GM21737 (cell line): ENCODE data around the gene GPLD1.
"Not testable (repeated sequence)": the region's sequence is repeated elsewhere in the genome, so short reads cannot be mapped to it uniquely, and the experiment has no call there.

Source experiments
- ATAC-seq: cut with Tn5 transposase; IDR thresholded peaks from one replicate; pipeline ENCODE4 v1.9.1; 2021; ENCODE audit warnings: mild to moderate bottlenecking, moderate library complexity; ENCODE audit not compliant: unreplicated experiment

The GPLD1 gene

GRCh38 chr6:24425091-24425490, 64.3 kb downstream of the GPLD1 start:
- no peak for ATAC-seq

- ATAC-seq, result no peak
These were observed 69.9 kb downstream of the GPLD1 start for GRCh38 chr6:24419526-24419925.

- no peak for ATAC-seq
These were observed 73.6 kb downstream of the GPLD1 start for GRCh38 chr6:24415753-24416152.

GRCh38 chr6:24414531-24414930, 74.8 kb downstream of the GPLD1 start:
- not testable (repeated sequence) for ATAC-seq

- ATAC-seq, result no peak
These were observed 77.1 kb downstream of the GPLD1 start for GRCh38 chr6:24412294-24412693.

GRCh38 chr6:24410622-24411021, 78.8 kb downstream of the GPLD1 start:
- no peak for ATAC-seq

GRCh38 chr6:24408719-24409410, 80.5 kb downstream of the GPLD1 start:
- ATAC-seq, result peak; percentile 80

- no peak for ATAC-seq
These were observed 84.1 kb downstream of the GPLD1 start for GRCh38 chr6:24405262-24405661.

- ATAC-seq, result no peak
These were observed 85.9 kb downstream of the GPLD1 start for GRCh38 chr6:24403501-24403824.

GRCh38 chr6:24402697-24403500, 86.5 kb downstream of the GPLD1 start, which contains the start of gene MRS2:
TSS of gene MRS2 (plus strand) at chr6:24402936. CDS start at chr6:24403047, 111 bp downstream.
- ATAC-seq, result peak; percentile 97

- no peak for ATAC-seq
These were observed 87.9 kb downstream of the GPLD1 start for GRCh38 chr6:24401458-24401857.

- not testable (repeated sequence) for ATAC-seq
These were observed 89.0 kb downstream of the GPLD1 start for GRCh38 chr6:24400045-24401039.

- ATAC-seq, result no peak
These were observed 91.7 kb downstream of the GPLD1 start for GRCh38 chr6:24397631-24398030.

GRCh38 chr6:24396824-24397223, 92.6 kb downstream of the GPLD1 start:
- no peak for ATAC-seq

GRCh38 chr6:24394780-24395437, 94.5 kb downstream of the GPLD1 start:
- no peak for ATAC-seq

- ATAC-seq, result no peak
These were observed 95.2 kb downstream of the GPLD1 start for GRCh38 chr6:24394061-24394779.

- ATAC-seq, result peak; percentile 81
These were observed 97.5 kb downstream of the GPLD1 start for GRCh38 chr6:24391756-24392405.

GRCh38 chr6:24391208-24391607, 98.2 kb downstream of the GPLD1 start:
- no peak for ATAC-seq

GRCh38 chr6:24387818-24388217, 101.6 kb downstream of the GPLD1 start:
- ATAC-seq, result no peak
